GM18505 (cell line): ENCODE results near the gene ZNF493.

Experiments
- ATAC-seq: cut with Tn5 transposase; IDR thresholded peaks from one replicate; pipeline ENCODE4 v1.9.1; 2021; ENCODE audit not compliant: unreplicated experiment
- POLR2A ChIP-seq: IDR thresholded peaks from 4 replicates; pipeline ENCODE4 v1.6.1; 2011; ENCODE audit warnings: borderline replicate concordance; ENCODE audit not compliant: insufficient read depth, insufficient read length; ENCODE audit errors: extremely low read depth

Gene ZNF493

DNA sequence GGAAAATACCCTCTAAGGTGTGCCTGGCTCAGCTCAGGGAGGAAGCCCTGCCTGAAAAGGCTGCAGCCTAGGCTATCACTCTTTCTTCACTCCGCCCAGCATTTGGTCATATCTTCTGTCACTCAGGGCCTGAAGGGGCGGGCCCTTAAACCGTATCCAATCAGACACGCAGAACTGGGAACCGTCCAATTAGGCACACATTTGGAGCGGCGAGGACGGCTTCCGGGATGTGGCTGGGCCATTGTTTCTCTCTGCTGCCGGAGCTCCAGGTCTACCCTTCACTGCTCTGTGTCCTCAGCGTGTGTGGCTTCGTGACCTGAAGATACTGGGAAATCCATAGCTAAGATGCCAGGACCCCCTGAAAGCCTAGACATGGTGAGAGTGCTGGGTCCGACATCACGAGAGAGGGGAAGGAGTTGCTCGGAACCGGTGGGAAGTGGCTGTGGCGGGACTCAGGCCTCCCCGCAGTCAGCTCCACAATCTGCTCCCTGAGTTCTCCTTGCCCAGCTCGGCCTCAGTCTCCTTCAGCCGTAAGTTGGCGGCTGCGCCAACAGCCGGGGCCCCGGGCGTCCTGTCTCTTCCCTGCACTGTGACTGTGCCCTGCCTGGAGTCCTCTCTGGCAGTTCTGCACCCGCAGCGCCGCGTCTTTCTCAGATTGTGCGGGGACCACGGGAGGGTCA, at the start of gene ZNF493:
ZNF493 (plus strand) TSS at position 241 of the 680 bp plus-strand sequence; CDS start at position 346, 105 bp downstream.
- peak; percentile 100 for ATAC-seq
- TF ChIP-seq POLR2A = peak; percentile 82

DNA sequence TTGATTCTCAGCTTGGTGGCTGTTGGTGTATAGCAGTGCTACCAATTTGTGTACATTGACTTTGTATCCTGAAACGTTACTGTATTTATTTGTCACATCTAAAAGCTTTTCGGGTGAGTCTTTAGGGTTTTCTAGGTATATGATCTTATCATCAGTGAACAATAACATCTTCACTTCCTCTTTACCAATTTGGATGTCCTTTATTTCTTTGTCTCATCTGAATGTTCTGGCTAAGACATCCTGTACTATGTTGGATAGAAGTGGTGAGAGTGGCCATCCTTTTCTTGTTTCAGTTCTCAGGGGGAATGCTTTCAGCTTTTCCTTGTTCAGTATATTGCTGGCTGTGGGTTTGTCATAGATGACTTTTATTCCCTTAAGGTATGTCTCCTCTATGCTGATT, 44.1 kb upstream of the ZNF493 start:
- TF ChIP-seq POLR2A = no peak
- no peak for ATAC-seq

DNA sequence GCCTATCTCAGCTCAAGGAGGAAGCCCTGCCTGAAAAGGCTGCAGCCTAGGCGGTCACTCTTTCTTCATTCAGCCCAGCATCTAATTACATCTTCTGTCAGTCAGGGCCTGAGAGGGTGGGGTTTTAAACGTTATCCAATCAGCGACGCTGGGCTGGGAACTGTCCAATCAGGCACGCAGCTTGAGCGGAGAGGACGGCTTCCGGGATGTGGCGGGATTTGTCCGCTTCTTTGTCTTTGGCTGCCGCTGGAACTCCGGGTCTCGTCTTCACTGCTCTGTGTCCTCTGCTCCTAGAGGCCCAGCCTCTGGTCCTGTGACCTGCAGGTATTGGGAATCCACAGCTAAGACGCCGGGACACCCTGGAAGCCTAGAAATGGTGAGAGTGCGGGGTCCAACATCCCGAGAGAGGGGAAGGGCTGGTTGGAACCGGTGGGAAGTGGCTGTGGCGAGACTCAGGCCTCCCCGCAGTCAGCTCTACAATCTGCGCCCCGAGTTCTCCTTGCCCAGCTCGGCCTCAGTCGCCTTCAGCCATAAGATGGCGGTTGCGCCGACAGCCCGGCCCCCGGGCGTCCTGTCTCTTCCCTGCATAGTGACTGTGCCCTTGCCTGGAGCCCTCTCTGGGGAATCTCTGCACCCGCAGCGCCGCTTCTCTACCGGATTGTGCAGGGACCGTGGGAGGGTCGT, 38.0 kb upstream of the ZNF493 start, which contains the start of gene ZNF738:
ZNF738 (plus strand) TSS at position 233 of the 684 bp plus-strand sequence; CDS start at position 374, 141 bp downstream.
- peak; percentile 95 for ATAC-seq
- TF ChIP-seq POLR2A = peak; percentile 77

DNA sequence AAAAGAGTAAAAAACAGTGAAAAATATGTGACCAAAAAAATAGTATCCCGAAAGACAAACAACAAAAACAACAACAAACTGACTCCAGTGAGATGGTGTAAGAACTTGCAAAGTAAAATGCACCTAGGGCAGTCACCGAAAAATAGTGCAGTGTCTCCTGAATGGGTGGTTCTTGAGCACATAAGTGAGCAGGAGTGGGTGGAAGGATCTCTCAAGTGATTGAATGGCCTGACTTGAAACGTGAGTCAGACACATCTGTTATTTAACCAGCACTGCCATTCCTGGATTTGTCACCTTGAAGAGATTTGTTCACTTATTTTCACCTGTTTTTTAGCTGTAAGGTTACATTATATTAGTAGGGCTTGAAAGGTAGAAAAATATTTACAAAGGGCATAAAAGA, 34.6 kb upstream of the ZNF493 start:
- ATAC-seq = no peak
- TF ChIP-seq POLR2A = no peak

DNA sequence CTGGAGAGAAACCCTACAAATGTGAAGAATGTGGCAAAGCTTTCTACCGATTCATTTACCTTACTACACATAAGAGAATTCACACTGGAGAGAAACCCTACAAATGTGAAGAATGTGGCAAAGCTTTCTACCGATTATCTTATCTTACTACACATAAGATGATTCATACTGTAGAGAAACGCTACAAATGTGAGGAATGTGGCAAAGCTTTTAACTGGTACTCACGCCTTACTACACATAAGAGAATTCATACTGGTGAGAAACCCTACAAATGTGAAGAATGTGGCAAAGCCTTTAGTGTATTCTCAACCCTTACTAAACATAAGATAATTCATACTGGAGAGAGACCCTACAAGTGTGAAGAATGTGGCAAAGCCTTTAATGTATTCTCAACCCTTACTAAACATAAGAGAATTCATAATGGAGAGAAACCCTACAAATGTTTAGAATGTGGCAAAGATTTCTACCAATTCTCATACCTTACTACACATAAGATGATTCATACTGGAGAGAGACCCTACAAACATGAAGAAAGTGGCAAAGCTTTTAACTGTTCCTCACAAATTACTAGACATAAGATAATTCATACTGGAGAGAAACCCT, 12.9 kb upstream of the ZNF493 start:
- no peak for TF ChIP-seq POLR2A
- no peak for ATAC-seq

DNA sequence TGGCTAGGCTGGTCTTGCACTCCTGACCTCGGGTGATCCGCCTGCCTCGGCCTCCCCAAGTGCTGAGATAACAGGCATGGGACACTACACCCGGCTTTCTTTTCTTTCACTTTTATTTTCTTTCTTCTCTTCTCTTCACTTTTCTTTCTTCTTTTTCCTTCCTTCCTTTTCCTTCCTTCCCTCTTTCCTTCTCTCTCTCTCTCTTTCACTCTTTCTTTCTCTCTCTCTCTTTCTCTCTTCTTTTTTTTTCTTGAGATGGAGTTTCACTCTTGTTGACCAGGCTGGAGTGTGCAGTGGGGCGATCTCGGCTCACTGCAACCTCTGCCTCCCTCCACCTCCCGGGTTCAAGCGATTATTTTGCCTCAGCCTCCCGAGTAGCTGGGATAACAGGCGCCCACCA, 812 bp upstream of the ZNF493 start:
- no peak for ATAC-seq
- no peak for TF ChIP-seq POLR2A

DNA sequence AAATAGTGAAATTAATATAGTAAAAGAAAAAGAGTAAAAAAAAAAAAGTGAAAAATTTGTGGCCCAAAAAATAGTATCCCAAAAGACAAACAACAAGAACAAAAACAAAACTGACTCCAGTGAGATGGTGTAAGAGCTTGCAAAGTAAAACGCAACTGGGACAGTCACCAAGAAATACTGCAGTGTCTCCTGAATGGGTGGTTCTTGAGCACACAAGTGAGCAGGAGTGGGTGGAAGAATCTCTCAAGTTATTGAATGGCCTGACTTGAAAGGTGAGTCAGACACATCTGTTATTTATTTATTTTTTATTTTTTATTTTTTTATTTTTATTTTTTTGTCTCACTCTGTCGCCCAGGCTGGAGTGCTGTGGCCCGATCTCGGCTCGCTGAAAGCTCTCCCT, 1.9 kb downstream of the ZNF493 start:
- no peak for ATAC-seq
- no peak for TF ChIP-seq POLR2A

DNA sequence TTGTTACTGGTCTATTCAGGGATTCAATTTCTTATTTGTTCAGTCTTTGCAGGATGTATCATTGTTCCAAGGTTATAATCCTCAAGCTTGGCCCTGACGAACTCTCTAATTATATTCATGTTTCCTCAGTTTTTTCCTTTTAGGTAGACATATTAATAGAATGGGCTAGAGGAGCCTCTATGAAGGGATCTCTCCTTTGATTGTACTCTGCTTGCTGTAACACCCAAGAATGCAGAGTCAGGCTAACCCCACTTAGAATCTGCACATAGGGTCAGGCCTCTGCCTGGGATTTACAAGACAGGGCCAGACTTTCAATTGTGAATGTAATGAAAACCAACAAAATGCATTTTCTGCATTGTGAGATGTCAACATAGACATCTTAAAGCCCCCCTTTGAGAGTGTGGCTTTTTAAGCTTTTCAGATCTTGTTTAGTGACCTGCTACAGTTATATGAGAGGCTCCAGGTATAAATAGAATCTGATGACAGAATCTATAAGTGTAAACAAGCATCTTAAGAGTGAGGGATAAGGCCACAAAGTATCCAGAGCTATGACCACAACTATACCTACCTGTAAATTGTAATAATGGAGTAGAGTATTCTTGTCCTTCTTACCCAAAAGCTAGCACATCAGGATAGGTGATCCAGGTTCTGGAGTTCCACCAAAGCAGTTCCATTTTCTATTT, 5.5 kb downstream of the ZNF493 start:
- no peak for ATAC-seq

DNA sequence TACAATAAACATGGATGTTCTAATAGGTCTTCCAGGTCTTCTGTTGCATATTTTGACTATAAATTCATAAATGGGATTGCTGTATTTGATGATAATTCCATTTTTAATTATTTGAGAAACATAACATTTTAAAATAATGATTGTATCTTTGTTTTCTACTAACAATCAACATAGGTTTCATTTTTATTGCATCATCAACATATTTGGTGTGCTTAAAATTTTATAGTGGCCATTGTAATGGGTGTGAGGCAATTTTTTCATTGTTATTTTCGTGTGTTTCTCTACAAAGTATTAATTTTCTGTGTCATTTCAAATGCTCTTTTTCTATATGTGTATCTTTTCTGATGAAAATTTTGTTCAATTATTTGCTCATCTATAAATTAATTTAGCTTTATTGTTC, 13.2 kb downstream of the ZNF493 start:
- no peak for ATAC-seq
- no peak for TF ChIP-seq POLR2A

More for the DNA sequence above, 5.5 kb downstream of the ZNF493 start:
- TF ChIP-seq POLR2A = no peak

DNA sequence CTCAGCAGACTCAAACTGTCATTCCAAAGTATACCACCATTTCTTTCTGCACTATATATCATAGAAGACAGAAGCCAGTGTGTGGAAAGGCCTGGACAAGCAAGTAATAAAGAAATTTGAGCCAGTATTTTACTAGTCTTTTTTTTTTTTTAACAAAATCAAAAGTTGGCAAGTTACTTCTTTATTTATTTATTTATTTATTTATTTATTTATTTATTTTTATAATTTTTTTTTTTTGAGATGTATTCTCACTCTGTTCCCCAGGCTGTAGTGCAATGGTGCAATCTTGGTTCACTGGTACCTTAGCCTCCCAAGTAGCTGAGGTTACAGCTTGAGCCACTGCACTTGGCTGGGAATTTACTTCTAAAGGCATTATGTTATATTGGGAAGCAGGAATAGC, 25.3 kb downstream of the ZNF493 start:
- no peak for TF ChIP-seq POLR2A
- ATAC-seq = no peak

DNA sequence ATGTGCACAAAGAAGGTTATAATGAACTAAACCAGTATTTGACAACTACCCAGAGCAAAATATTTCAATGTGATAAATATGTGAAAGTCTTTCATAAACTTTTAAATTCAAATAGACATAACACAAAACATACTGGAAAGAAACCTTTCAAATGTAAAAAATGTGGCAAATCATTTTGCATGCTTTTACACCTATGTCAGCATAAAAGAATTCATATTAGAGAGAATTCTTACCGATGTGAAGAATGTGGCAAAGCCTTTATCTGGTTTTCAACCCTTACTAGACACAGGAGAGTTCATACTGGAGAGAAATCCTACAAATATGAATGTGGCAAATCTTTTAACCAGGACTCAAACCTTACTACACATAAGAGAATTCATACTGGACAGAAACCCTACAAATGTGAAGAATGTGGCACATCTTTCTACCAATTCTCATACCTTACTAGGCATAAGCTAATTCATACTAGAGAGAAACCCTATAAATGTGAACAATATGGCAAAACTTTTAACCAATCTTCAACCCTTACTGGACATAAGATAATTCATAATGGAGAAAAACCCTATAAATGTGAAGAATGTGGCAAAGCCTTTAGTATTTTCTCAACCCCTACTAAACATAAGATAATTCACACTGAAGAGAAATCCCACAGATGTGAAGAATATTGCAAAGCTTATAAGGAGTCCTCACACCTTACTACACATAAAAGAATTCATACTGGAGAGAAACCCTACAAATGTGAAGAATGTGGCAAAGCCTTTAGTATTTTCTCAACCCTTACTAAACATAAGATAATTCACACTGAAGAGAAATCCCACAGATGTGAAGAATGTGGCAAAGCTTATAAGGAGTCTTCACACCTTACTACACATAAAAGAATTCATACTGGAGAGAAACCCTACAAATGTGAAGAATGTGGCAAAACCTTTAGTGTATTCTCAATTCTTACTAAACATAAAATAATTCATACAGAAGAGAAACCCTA, 26.4 kb downstream of the ZNF493 start:
- ATAC-seq = no peak
- no peak for TF ChIP-seq POLR2A

DNA sequence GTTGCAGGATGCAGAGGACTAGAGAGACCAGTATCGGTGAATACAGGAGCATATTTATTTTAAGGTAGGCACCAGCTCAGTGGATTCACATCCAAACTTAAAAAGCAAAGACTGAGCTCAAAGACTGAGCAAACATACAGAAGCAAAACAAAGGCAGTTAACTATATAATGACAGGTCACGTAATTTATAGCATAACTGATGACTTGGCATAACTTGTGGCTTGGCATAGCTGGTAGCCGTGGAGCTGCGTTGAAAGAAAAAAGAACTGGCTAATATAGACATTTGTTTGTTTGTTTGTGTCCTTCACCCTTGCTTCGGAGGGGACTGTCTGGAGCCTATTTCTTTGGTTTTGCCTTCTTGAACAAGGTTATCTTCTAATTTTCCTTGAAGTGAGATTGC, 33.7 kb downstream of the ZNF493 start:
- ATAC-seq = no peak
- no peak for TF ChIP-seq POLR2A

DNA sequence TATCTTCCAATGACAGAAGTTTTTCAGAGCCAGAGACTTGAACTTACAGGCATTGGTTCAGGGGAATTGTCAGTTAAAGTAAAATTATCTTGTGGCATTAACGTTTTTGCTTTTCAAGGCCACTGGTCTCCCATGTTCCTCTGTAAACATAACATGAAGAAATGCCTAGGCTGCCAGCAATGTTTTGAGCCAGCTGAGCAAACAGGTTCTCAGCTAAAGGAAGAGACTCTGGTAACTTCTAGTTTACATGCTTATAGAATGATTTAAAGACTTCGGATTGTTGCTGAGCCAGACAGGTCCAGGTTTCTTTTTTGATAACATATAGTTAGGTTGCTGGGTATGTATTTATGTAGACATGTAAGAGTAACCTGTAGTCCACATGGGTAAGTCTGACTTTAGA, 35.7 kb downstream of the ZNF493 start:
- TF ChIP-seq POLR2A = no peak
- ATAC-seq = no peak

DNA sequence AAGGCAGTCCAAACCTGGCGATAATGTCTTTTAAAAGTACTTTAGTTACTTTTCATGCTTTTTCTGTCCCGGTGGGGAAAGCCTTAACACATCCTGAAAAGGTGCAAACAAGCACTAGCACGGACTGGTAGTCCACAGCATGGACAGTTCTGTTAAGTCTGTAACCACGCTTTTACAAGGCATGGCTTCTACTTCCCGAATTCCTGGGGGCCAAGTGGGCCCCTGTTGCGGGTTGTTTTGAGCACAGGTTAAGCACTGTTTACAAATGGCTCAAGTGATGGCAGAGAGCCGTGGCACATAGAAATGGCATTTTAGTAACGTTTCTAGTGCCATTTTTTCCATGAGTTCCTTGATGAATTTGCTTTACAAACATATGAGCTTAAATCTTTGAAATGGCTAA, 37.6 kb downstream of the ZNF493 start:
- no peak for TF ChIP-seq POLR2A
- ATAC-seq = no peak
